ENCODE data around the gene TOM1L1. TPM values are rescaled to one million over a fixed set of nuclear protein-coding genes. Genes with fewer than 3 reads are reported as not detected.

TOM1L1 gene
- total RNA-seq, 1 donor from 2014 or later = 0.41 TPM

DNA sequence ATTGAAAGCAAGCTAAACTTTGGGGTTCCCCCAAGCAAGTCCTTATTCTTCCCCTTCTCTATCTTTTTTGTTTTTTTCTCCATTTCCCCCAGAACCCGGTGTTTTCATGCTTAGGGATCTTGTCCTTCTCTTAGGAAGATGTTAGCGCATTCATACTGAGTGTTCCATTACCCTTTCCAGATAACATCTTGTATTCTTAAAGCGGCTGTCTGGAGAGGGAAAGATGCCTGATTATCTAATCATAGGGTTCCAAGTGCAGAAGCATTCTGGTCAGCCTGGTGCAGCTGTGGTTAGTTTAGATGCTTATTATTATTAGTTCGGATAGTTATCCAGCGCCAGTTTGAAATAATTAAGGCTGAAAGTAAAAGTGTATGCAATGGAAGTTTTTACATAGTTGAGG, 2.0 kb downstream of the TOM1L1 start:
- Mint-ChIP-seq H3K4me1 (ENCODE audit: low read depth) (peaks cover 8% of the 10 kb centered on the region), H3K27ac (no peak overlapping the region), H3K4me3 (no peak overlapping the region), H3K36me3 (ENCODE audit: low read depth) (no peaks in the 10 kb centered on the region), H3K27me3 (ENCODE audit: insufficient read depth) (peaks cover 25% of the 10 kb centered on the region), H3K9me3 (no peaks in the 10 kb centered on the region)
- intact Hi-C loops (cut with micrococcal nuclease) = no loop called here
- DNase-seq (ENCODE audit: low spot score) = no peak

DNA sequence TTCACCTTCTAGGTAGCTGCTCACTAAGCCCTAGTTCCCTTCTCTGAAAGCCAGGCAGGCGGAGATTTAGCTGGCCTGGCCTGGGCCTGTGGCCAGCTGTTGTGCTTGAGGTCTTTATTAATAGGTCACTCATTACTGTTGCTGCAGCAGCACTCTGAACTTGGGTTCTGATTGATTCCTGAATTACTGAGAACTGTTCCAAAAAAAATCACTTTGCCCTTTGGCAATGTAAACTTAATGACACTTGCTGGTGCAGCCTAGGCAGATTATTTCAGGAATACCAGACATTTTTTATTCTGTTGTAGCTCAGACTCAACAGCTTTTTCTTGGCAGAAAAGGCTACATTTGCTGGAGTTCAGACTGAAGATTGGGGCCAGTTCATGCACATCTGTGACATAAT, 2.7 kb downstream of the TOM1L1 start:
- no peak overlapping the region for H3K4me3 Mint-ChIP-seq
- no peak overlapping the region for H3K27ac Mint-ChIP-seq
- H3K9me3 Mint-ChIP-seq = no peaks in the 10 kb centered on the region
- H3K27me3 Mint-ChIP-seq (ENCODE audit: insufficient read depth) = peaks cover 23% of the 10 kb centered on the region
- H3K36me3 Mint-ChIP-seq (ENCODE audit: low read depth) = no peaks in the 10 kb centered on the region
- intact Hi-C loops (cut with micrococcal nuclease) = no loop called here
- H3K4me1 Mint-ChIP-seq (ENCODE audit: low read depth) = peaks cover 8% of the 10 kb centered on the region
- no peak for DNase-seq (ENCODE audit: low spot score)

DNA sequence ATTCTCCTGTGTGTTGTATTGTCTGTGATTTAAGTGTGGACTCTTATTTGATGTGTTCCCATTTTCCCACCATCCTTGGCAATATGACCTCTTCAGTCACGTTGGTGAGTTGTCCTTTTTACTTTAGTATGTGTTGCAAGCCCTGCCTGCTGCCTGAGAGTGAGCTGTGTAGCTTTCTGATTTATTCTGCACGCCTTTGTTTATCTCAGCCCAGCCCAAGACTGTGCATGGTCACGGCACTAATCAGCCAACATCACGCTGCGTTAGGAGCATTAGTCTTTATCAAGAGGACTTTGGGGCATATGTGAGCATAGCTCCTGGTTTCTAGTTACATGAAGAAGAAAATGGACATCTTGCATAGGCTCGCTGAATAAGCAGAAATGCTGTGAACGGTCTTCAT, 6.0 kb downstream of the TOM1L1 start:
- no peaks in the 10 kb centered on the region for H3K9me3 Mint-ChIP-seq

DNA sequence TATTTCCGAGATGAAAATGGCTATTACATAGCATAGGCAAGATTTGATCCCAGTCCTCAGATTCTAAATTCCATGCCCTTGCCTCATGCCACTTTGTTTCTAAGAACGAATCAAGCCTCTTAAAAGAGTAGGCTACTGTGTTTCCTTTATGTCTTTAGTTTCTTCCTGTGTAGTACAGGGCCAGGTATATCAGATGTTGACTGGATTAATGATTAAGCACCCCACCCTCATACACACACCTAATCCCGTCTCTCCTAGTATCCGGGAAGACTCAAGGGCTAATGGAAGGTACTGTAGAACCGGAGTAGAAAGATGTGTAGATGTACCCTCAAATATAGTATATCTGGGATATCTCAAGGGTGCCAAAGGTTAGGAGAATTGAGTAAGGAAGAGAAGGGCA, 6.7 kb downstream of the TOM1L1 start:
- intact Hi-C loops (cut with micrococcal nuclease) = no loop called here
- Mint-ChIP-seq H3K4me3 (no peak overlapping the region), H3K4me1 (ENCODE audit: low read depth) (no peaks in the 10 kb centered on the region), H3K27ac (no peak overlapping the region), H3K27me3 (ENCODE audit: insufficient read depth) (peaks cover 3% of the 10 kb centered on the region), H3K9me3 (no peaks in the 10 kb centered on the region), H3K36me3 (ENCODE audit: low read depth) (no peaks in the 10 kb centered on the region)
- no peak for DNase-seq (ENCODE audit: low spot score)

More for the DNA sequence above, 6.0 kb downstream of the TOM1L1 start:
- Mint-ChIP-seq H3K27ac (no peak overlapping the region), H3K36me3 (ENCODE audit: low read depth) (no peaks in the 10 kb centered on the region), H3K27me3 (ENCODE audit: insufficient read depth) (peaks cover 2% of the 10 kb centered on the region), H3K4me3 (no peak overlapping the region), H3K4me1 (ENCODE audit: low read depth) (no peaks in the 10 kb centered on the region)
- intact Hi-C loops (cut with micrococcal nuclease) = no loop called here
- DNase-seq (ENCODE audit: low spot score) = no peak

DNA sequence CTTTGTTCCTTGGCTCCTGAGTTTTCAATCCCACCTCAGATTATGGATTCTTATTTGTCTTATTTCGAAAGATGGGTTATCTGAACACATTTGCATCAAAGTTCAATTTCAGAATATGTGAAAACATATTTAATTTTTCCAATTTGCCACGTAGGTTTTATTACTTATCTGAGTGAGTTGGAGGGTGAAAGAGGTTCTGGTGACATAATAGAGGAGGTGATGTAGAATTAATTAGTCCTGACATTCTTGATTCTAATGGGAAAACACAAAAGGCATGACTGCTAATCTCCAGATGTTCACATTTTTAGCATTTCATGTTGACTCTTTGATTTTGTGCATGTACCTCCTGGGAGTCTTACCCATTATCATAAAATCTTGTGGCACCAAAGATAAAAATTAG, 9.1 kb downstream of the TOM1L1 start:
- H3K27ac Mint-ChIP-seq = no peak overlapping the region
- peaks cover 5% of the 10 kb centered on the region for H3K27me3 Mint-ChIP-seq (ENCODE audit: insufficient read depth)
- intact Hi-C loops (cut with micrococcal nuclease) = no loop called here
- no peaks in the 10 kb centered on the region for H3K4me1 Mint-ChIP-seq (ENCODE audit: low read depth)
- no peaks in the 10 kb centered on the region for H3K9me3 Mint-ChIP-seq
- no peaks in the 10 kb centered on the region for H3K36me3 Mint-ChIP-seq (ENCODE audit: low read depth)
- no peak overlapping the region for H3K4me3 Mint-ChIP-seq
- DNase-seq (ENCODE audit: low spot score) = no peak

DNA sequence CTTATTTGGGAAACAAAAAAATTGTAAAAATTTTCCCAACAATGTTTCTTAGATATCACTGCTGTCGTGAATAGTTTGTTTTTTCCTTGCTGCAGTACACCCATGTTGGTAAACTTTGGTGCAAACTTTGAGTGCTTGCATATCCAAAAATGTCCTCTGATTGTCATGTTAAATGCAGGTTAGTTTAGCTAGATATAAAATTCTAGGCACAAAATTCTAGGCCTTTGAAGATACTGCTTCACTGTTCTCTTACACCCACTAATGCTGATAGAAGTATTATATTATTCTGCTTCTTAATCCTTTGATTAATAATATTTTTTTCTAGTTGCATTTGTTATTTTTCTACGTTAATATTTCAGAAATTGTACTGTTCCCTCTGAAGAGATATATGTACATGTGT, 16.1 kb downstream of the TOM1L1 start:
- Mint-ChIP-seq H3K4me3 (no peak overlapping the region), H3K27me3 (ENCODE audit: insufficient read depth) (peaks cover 5% of the 10 kb centered on the region), H3K27ac (no peak overlapping the region), H3K9me3 (peaks cover 11% of the 10 kb centered on the region), H3K36me3 (ENCODE audit: low read depth) (no peaks in the 10 kb centered on the region), H3K4me1 (ENCODE audit: low read depth) (no peaks in the 10 kb centered on the region)
- intact Hi-C loops (cut with micrococcal nuclease) = no loop called here
- no peak for DNase-seq (ENCODE audit: low spot score)

DNA sequence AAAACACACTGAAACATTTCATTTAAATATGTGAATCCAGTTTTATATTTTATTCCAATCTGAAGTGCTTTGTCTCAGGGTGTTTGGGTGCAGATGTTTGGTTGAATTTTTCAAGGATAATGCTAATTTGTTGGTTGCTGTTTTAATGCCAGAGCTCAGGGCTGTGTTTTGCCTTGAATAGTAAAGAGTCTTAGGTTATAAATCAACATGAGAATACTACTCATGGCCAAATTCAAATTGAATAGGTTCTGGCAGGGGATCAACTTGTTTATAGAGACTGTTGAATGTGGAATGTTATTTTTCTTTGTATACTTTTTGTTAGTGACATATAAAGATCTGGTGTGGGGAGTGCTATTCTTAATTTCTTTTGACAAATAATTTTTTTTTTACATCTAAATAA, 18.8 kb downstream of the TOM1L1 start:
- Mint-ChIP-seq H3K4me1 (ENCODE audit: low read depth) (no peaks in the 10 kb centered on the region), H3K27me3 (ENCODE audit: insufficient read depth) (no peaks in the 10 kb centered on the region), H3K36me3 (ENCODE audit: low read depth) (no peaks in the 10 kb centered on the region), H3K4me3 (no peak overlapping the region), H3K9me3 (peaks cover 11% of the 10 kb centered on the region), H3K27ac (no peak overlapping the region)
- intact Hi-C loops (cut with micrococcal nuclease) = no loop called here
- DNase-seq (ENCODE audit: low spot score) = no peak

DNA sequence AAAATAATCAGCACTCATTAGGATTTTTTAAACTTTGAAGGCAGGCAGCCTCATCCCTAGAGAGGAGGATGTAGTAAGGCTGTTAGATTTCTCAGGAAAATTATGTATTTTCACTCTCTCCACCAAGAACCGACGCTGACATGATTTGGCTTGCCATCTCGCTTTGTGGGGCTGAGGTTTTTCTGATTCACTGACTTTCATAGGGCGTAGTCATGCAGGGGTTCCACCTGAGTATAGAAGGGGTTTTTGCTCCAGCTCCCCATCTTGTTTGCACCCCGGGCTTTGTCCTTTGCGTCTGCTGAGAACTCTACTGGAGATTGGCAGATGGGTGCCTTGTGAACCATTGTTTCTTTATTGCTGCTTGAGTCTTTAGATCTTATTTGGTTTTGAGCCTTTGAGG, 20.2 kb downstream of the TOM1L1 start:
- intact Hi-C loops (cut with micrococcal nuclease) = no loop called here

DNA sequence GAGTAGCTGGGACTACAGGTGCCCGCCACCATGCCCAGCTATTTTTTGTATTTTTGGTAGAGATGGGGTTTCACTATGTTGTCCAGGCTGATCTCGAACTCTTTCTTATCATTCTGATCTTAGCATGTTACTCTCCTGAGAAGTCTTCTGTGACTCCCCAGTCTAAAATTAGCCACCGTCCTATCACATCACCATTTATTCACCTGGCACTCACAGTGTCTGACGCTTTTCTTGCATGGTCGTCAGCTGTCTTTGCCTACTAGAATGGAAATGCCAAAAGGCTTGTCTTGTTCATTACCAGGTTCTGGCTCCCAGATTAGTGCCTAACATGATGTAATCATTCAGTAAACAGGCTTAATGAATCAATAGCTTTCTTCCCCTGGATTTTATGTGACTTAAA, 23.8 kb downstream of the TOM1L1 start:
- no peak for DNase-seq (ENCODE audit: low spot score)
- Mint-ChIP-seq H3K4me1 (ENCODE audit: low read depth) (no peaks in the 10 kb centered on the region), H3K36me3 (ENCODE audit: low read depth) (no peaks in the 10 kb centered on the region), H3K27ac (no peak overlapping the region), H3K27me3 (ENCODE audit: insufficient read depth) (peaks cover 6% of the 10 kb centered on the region), H3K4me3 (no peak overlapping the region), H3K9me3 (no peaks in the 10 kb centered on the region)
- intact Hi-C loops (cut with micrococcal nuclease) = no loop called here

More for the DNA sequence above, 20.2 kb downstream of the TOM1L1 start:
- no peaks in the 10 kb centered on the region for H3K27me3 Mint-ChIP-seq (ENCODE audit: insufficient read depth)
- peaks cover 11% of the 10 kb centered on the region for H3K9me3 Mint-ChIP-seq
- H3K27ac Mint-ChIP-seq = no peak overlapping the region
- H3K4me1 Mint-ChIP-seq (ENCODE audit: low read depth) = no peaks in the 10 kb centered on the region
- no peaks in the 10 kb centered on the region for H3K36me3 Mint-ChIP-seq (ENCODE audit: low read depth)
- no peak overlapping the region for H3K4me3 Mint-ChIP-seq
- DNase-seq (ENCODE audit: low spot score) = no peak

DNA sequence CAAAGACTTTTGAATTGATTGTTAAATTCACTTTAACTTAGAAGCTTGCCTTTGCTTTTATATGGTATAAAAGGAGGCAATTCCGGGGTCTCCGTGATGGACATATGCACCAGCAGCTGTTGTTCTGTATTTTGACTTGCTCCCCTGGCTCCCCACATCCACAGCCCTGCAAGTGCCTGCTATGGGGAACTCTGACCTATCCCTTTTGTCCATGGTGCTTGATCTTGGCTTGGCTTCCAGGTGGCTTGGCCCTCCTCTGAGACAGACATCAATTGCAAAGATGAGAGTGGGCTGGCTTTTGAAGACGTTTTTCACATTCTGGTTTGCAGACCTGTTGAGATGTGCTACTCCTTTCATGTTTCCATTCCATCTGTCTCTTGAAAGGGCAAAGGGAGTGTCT, 26.9 kb downstream of the TOM1L1 start:
- no peaks in the 10 kb centered on the region for H3K4me1 Mint-ChIP-seq (ENCODE audit: low read depth)
- intact Hi-C loops (cut with micrococcal nuclease) = no loop called here
- H3K9me3 Mint-ChIP-seq = no peaks in the 10 kb centered on the region
- no peak for DNase-seq (ENCODE audit: low spot score)
- no peak overlapping the region for H3K27ac Mint-ChIP-seq
- H3K4me3 Mint-ChIP-seq = no peak overlapping the region
- peaks cover 6% of the 10 kb centered on the region for H3K27me3 Mint-ChIP-seq (ENCODE audit: insufficient read depth)
- no peaks in the 10 kb centered on the region for H3K36me3 Mint-ChIP-seq (ENCODE audit: low read depth)

DNA sequence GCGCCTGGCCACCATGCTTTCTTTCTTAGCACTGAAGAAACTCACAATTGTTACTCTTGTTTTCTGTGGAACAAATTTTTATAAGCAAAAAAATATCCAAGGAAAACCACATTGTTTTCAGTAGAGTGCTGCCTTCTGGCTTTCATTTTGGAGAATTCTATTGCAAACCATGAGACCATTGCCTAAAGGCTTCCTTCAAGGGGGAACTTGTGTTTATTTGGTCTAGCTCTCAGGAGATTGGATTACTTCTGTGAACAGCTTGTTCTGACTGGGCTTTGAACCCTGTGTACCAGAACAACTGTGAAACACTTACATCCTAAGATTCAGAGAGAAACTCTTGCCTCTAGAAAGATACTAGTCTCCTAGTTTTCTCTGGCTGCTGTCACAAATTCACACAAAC, 32.1 kb downstream of the TOM1L1 start:
- H3K9me3 Mint-ChIP-seq = no peaks in the 10 kb centered on the region
- no peaks in the 10 kb centered on the region for H3K36me3 Mint-ChIP-seq (ENCODE audit: low read depth)
- peaks cover 6% of the 10 kb centered on the region for H3K27me3 Mint-ChIP-seq (ENCODE audit: insufficient read depth)
- intact Hi-C loops (cut with micrococcal nuclease) = no loop called here
- no peak overlapping the region for H3K27ac Mint-ChIP-seq
- no peak overlapping the region for H3K4me3 Mint-ChIP-seq
- DNase-seq (ENCODE audit: low spot score) = no peak
- no peaks in the 10 kb centered on the region for H3K4me1 Mint-ChIP-seq (ENCODE audit: low read depth)

DNA sequence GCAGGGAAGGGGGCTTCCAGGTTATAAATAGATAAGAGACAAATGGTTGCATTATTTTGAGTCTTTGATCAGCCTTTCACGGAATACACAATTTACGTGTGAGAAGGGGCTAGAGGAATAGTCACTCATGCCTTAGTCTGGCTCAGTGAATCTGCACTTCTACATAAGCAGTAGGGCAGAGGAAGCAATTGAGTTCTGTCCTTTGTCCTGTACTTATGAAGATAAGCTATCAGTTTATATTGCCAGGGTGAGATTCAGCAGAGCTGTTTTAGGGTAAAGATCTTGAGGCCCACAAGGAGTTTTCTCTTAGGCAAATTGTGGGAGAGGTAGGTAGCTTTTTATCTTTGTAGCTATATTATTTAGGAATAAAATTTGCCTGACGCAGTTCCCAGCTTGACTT, 33.3 kb downstream of the TOM1L1 start:
- Mint-ChIP-seq H3K9me3 (no peaks in the 10 kb centered on the region), H3K36me3 (ENCODE audit: low read depth) (no peaks in the 10 kb centered on the region), H3K4me1 (ENCODE audit: low read depth) (no peaks in the 10 kb centered on the region), H3K27me3 (ENCODE audit: insufficient read depth) (peaks cover 3% of the 10 kb centered on the region), H3K27ac (no peak overlapping the region), H3K4me3 (no peak overlapping the region)
- no peak for DNase-seq (ENCODE audit: low spot score)
- intact Hi-C loops (cut with micrococcal nuclease) = no loop called here

DNA sequence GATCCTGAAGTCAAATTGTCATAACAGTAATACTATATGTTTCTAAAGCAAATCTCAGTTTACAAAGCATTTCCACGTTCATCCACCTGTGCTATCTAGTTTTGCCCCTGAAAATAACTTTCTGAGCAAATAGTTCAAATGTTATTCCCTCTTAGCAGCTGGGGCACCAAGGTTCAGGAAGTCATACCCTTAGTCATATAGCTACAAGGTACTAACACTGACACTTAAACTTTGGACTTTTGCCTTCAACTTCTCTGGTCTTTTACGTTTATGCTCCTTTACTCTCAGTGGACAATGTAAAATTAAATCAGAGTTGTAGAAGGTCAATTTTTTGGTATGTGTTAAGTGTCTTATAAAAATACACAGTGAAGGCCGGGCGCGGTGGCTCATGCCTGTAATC, 34.8 kb downstream of the TOM1L1 start:
- no peaks in the 10 kb centered on the region for H3K4me1 Mint-ChIP-seq (ENCODE audit: low read depth)
- no peak overlapping the region for H3K27ac Mint-ChIP-seq
- H3K9me3 Mint-ChIP-seq = no peaks in the 10 kb centered on the region
- intact Hi-C loops (cut with micrococcal nuclease) = no loop called here
- H3K27me3 Mint-ChIP-seq (ENCODE audit: insufficient read depth) = no peaks in the 10 kb centered on the region
- no peak overlapping the region for H3K4me3 Mint-ChIP-seq
- no peaks in the 10 kb centered on the region for H3K36me3 Mint-ChIP-seq (ENCODE audit: low read depth)
- DNase-seq (ENCODE audit: low spot score) = no peak

DNA sequence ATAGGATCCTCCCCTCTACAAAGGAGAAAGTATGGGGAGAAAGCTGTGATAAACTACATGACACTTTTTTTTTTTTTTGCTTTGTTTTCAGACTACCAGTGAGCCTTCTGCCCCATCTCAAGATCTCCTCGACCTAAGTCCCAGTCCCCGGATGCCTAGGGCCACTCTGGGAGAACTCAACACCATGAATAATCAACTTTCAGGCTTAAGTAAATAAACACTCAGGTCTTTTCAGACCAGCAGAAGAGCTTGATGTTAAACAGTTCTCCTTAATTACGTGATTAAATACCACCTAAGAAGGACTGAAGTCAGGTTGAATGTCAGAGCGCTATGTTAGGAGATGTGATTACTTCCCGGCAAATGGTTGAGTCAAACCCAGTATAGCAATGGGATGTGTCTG, 36.4 kb downstream of the TOM1L1 start:
- no peaks in the 10 kb centered on the region for H3K27me3 Mint-ChIP-seq (ENCODE audit: insufficient read depth)
- no peak overlapping the region for H3K4me3 Mint-ChIP-seq
- intact Hi-C loops (cut with micrococcal nuclease) = no loop called here
- H3K9me3 Mint-ChIP-seq = no peaks in the 10 kb centered on the region
- no peaks in the 10 kb centered on the region for H3K36me3 Mint-ChIP-seq (ENCODE audit: low read depth)
- no peak for DNase-seq (ENCODE audit: low spot score)
- no peaks in the 10 kb centered on the region for H3K4me1 Mint-ChIP-seq (ENCODE audit: low read depth)
- no peak overlapping the region for H3K27ac Mint-ChIP-seq

Data from activated T-helper 1 cell treated with anti-CD3 and anti-CD28 coated beads, Interleukin-12 subunit alpha, Interleukin-12 subunit beta, Interleukin-2, Interleukin-4 antibody, amounts not matched to agents 30 ng/mL and 10 ng/mL and 1 ng/mL, durations not matched to agents 14 hours and 24 hours and 36 hours (primary cell).